GM12872 (cell line): ENCODE results near the gene ACTR3C.

Source experiments
- CTCF ChIP-seq: IDR thresholded peaks from 3 replicates; pipeline ENCODE4 v1.5.1; 2011; ENCODE audit warnings: low read depth, mild to moderate bottlenecking, low read length, moderate library complexity; ENCODE audit not compliant: insufficient read depth

The ACTR3C gene

DNA sequence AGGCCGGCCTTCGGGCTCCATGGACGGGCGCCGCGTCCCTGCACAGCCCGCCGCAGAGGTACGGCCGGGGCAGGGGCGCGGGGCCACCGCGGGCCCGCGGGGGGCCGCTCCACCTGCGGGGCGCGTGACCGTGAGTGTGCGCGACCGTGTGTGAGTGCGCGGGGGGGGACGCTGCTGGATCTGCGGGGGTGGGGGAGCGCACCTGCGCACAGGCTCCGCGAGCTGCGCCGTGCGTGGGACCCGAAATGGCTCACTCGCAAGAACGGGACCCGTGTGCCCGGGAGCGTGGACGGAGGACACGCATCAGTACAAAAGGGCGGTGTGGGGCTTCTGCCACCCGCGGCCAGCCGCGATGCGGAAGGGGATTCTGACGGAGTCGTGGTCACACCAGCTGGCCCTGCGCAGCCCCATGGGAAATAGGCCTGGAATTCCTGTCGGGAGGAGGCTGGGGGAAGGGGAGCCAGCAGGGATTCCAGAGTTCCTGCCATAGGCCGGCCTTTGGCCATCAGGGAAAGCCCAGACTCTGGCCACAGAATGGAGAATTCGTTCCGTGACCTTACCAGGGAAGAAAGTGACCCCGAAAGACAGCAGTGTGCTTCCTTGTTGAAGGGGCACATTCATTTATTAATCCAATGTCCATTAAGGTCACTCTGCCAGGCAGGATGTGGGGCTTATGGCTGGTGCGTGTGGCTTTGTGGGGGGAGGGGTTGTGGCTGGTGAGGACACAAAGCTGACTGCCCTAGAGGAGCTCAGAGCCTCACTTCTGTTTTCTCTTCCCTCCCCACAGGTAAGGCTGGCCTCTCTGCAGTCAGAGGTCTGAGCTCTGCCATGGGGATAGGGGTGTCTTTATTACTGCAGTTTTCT, 45.8 kb upstream of the ACTR3C start:
- no peak for TF ChIP-seq CTCF

DNA sequence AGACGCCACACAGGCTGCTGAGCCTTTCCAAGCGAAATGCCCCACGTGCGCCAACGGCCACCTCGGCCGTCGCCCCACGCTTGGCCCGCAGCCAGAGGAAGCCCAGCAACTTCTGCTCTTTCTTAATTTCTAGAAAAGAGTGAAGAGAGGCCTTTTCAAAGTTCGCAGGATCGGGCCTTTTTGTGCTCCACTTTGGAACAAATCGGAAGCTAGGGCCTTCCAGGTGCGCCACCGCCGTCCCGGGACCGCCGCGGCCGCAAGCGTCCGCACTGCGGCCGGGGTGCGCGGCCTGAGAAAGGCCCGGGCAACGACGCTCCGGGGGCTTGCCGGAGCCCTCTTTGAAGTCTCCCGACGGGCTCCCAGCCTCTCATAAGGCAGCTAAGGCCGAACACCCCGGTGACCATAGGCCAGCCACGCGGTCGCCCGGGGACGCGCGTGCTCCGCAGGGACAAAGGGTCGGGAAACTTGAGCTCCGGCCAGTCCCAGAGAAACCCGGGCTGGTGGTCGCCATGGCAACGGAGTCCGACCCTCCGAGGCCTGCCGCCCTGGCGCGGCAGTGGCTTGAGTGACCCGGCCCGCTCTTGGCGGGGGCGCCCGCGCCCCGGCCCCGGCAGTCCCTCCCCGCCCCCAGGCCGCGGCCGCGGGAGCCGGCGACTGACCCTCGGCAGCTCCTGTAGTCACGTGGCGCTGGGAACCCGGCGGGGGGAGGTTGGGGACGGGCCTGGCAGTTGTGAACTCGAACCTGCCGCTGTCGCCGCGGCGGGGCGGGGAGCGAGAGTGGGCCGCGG, 44.9 kb upstream of the ACTR3C start, which contains the start of gene REPIN1:
TSS of gene REPIN1 (plus strand) at position 727 of the 788 bp plus-strand sequence. CDS start 890 bp downstream, outside the sequence.
- TF ChIP-seq CTCF = no peak

DNA sequence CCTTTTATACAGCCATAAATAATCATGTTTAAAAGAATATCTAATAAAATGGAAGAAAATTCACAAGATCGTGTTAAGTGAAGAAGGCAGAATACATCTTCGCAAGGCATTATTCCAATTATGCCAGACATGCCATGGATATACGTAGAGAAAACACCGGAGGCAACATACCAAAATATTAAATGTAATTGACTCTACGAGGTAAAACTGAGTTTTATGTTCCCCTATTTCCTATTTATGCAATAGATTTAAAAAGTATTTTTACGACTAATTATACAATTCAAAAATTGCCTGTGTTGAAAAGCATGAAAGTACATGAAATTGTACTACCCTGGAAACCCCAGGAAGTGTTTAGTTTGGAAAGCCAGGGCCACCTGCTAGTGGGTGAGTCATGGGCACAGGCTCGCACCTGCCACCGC, 44.3 kb upstream of the ACTR3C start:
- no peak for TF ChIP-seq CTCF

DNA sequence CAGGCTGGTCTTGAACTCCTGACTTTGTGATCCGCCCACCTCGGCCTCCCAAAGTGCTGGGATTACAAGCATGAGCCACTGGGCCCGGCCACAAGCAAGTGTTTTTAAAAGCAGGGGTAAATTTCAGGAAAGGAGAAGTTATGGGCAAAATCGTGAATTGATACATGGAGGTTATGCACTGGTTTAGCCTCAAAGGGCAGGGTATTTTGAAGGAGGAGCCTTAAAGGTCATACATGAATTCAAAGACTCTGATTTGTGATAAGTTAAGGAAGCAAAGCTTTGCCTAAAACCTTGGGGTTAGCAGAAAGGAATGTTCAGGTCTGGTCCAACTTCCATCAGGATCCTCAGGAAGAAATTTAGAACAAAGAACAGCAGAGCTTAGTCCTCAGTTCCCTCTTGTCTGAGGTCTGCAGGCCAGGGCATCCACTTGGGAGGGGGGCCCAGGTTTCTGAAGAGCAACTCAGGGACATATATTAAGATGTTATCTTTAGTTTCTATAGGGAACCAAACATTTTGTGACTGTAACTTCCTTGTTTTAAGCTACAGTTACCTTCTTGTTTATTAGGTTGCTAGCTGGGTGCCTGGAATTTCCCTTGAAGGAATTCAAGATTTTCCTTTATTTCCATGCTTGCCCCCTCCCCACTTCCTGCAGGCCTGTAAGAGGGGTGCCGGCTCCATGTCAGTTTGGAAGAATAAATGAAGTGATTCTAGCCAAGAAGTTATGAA, 42.5 kb upstream of the ACTR3C start:
- TF ChIP-seq CTCF = no peak

DNA sequence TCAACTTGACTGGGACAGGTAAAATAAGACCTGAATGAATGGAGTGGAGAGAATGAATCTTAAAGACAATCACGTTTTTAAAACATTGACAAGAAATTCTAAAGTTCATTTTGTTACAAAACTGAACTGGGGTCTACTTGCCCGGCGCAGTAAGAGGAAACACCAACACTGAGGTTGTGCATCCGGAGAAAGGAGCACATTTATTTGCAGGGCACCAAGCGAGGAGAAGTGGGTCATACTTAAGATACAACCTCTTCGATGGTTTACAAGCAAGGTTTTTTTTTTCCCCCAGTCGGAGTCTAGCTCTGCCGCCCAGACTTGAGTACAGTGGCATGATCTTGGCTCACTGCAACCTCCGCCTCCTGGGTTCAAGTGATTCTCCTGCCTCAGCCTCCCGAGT, 41.8 kb upstream of the ACTR3C start:
- TF ChIP-seq CTCF = no peak

- no peak for TF ChIP-seq CTCF
These were observed 40.5 kb upstream of the ACTR3C start for GRCh38 chr7:150363872-150364271.

DNA sequence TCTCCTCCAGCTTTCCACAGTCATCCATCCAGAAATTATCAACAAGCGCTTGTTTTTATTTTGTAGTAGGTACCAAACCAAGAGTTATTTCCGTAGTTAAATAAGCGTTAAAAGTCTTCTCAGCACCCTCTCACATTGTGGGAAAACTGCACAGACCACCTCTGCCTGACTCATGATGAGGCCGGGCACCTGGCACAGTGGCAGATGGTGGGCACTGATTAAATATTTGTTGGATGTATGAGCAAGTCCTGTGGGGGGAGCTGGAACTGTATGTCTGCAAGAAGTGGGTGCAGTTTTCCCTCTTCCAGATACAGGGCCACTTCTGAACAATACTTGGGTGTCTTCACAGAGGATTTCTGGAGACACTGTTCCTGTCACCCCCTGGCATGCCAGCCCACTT, 40.0 kb upstream of the ACTR3C start:
- TF ChIP-seq CTCF = no peak
